CD4-positive, alpha-beta T cell treated with Interleukin-6 for 4 hours (primary cell): ENCODE data around the gene SNAP23.

Source experiments
- DNase-seq: peaks from one replicate; pipeline ENCODE4 v3.0.0-alpha.2; 2020; ENCODE audit warnings: mixed read lengths

The SNAP23 gene

DNA sequence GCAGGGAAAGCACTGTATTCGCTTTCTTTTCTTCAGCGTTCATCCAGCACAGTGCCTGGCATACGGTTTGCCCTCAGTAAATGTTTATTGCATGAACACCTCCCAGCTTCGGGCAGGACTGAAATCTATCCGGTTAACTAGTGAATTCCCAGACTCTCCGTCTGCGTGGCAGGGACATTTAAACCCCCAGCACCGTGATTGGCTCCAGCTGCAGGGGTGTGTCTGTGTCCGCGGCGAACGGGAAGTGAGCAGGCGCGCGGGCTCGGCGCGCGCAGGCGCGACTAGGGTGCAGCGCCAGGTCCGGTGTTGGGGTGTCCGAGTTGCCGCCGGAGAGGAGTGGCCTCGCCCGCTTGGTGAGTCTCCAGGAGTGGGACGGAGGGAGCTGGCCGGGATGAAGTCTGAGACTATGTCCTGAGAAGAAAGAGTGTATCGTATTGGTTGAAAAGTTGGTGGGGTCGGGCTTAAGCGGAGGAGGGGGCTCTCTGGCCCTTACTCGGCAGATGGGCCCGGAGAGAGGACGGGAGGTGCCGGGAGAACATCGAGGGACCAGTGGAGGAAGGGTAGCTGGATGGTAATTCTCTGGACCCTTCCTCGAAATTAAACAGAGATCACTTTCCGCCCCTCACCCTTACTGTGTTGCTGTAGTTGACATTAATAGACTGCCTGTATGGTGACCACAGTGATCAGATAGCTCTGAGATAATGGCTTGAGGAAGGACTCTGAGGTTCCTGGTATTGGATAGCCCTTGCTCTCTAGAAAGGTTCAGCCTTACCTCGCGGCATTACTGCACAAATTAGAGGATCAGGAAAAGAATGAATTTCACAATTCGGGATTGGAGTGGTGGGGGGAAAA, at the start of gene SNAP23:
TSS of gene SNAP23 (plus strand) at position 274 of the 852 bp plus-strand sequence. CDS start 16,213 bp downstream, outside the sequence.
- peak; percentile 82 for DNase-seq

DNA sequence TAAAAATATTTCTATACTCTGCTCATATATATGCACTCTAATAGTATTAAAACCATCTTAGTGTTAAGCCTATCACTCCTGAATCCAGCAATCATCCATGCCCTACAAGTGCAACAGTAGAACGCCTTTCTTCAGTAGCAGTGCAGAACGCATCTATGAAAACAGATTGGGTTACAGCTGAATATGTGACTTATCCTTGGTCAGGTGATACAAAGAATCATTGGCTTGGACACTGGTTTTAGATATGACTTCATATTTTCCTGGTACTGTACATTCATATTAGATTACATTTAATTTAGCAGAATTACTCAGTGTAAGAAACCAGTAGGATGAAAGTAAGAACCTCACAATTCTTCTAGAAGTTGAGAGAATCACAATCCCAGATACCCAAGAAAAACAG, 47.8 kb upstream of the SNAP23 start:
- DNase-seq, result no peak

- no peak for DNase-seq
Observed at GRCh38 chr15:42448281-42448680, 47.2 kb upstream of the SNAP23 start.

GRCh38 chr15:42449770-42450424, 45.5 kb upstream of the SNAP23 start:
- DNase-seq, result no peak

DNA sequence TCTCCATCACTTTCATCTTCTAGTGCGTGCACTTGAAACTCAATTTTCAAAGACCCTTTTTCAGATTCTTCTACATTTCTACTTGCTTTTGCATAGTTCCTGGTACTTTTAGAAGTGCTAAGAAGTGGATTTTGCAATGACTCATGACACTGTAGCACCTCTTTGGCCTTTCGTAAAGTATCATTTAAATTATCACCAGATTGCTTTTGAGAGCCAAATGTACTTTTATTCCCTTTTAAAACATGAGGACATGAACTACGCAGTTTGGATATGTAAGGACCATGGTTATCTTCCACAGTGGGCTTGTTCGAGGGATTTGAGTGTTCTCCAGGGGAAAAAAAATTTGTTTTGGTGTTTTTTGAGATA, 45.0 kb upstream of the SNAP23 start:
- DNase-seq, result no peak

GRCh38 chr15:42453826-42454225, 41.6 kb upstream of the SNAP23 start:
- no peak for DNase-seq

- no peak for DNase-seq
Observed at GRCh38 chr15:42456531-42456930, 38.9 kb upstream of the SNAP23 start.

GRCh38 chr15:42456971-42457370, 38.5 kb upstream of the SNAP23 start:
- no peak for DNase-seq

GRCh38 chr15:42457445-42458442, 37.7 kb upstream of the SNAP23 start:
- no peak for DNase-seq

DNA sequence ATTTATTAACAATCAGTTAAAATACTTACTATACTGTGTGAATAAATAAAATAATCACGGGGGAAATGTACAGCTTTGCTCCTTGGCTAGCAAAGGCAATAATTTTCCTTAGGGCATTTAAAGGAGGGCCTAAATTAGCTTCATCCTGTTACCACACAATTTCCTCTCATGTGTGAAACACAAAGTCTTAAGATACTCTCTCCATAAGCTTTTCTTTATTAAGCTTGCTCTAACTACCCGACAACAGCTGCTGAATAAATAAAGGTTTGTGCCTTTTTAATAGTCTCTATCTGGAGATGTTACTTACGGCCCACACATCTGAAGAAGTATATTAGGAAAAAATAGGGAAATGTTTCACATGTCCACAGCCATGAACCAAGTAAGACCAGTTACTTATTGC, 34.2 kb upstream of the SNAP23 start:
- DNase-seq, result no peak

DNA sequence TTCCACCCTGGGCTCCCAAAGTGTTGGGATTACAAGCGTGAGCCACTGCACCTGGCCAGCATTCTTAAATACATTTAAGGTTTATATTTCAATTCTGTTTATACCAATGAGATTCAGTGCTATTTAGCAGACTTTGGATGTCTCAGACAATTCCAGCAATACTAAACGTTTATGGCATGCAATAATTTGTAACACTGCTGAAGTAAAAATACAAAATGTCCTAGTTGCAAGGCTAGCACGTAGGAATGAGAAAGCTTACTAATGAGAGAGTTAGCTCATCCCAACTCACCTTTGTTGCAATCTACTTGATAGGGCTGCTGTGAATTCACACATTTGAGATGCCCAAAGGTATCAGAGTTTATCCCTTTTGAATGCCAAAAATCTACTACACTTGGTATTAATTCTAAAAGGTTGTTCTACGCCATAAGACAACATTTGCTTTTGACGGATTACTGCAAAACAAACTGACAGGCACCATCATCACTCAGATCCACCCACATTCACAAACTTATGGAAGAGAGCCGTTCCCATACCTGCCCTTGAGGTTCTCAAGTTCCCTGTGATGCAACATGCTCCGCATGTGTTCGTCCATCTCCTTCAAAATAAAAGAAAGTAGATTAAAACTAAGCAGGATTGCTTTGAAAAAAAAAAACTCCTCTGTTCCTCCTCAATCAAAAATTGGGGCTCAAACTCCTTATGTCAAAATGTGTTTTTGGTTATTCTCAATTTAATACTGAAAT, 29.7 kb upstream of the SNAP23 start:
- no peak for DNase-seq

DNA sequence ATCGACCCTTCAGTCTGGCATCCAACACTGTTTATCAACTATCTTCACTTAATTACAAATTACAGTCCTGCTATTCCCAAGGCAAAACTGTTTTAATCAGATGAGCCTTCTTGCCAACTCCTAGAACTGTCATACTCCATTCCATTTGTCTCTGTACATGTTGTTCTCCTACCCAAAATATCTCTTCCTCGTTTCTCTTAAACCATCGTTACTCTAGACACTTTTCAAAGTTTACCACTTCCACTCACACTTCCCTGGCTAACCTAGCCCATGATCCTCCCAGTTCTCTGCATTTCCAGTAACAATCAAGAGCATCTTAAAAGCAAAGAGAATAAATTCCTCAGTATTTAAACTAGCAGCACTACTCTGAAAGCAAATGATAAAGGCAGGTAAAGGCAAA, 24.4 kb upstream of the SNAP23 start:
- no peak for DNase-seq

- DNase-seq, result no peak
Observed at GRCh38 chr15:42474827-42475226, 20.6 kb upstream of the SNAP23 start.

- no peak for DNase-seq
Observed at GRCh38 chr15:42482701-42483100, 12.7 kb upstream of the SNAP23 start.

DNA sequence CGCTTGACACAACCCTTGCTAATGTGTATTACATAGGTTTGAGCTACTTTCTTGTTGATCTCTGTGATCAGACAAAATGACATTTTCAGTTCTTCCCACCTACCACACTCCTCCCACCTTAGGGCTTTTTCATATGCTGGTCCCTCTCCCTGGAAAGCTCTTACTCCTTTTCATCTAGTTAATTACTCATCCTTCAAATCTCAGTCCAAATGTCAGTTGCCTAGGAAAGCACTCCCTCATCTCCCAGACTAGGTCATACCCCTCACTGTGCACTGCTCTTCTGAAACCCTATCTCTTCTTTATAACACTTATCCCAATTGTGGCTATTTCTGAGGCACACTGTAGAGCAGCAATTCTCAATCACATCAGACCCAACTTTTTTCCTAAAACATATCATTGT, 11.8 kb upstream of the SNAP23 start:
- no peak for DNase-seq

- DNase-seq, result peak; percentile 2
Observed at GRCh38 chr15:42490291-42490670, 5.2 kb upstream of the SNAP23 start.

GRCh38 chr15:42490671-42491538, 4.5 kb upstream of the SNAP23 start, which contains the start of gene ZNF106:
Gene ZNF106, minus strand, starts transcription at chr15:42491141. Its CDS starts 18,852 bp downstream, at chr15:42472289.
- DNase-seq, result peak; percentile 88

- no peak for DNase-seq
Observed at GRCh38 chr15:42491539-42492225, 3.8 kb upstream of the SNAP23 start.

DNA sequence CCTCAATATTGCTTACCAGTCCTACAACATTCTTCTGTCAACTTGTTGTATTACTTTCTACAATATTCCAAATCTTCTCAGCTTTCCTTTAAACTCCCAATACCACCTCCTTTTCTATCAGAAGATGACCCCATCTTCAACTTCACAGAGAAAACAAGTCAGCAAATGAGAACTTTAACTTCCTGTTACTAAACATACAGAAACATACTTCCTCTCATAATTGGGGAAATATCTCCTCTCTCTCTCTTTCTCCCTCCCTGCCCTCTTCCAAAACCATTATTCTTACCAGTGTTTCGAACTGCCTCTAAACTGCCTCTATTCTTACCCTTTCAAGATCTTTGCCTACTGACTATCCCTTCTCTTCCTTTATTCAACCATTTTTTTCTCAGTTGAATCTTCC, 1.8 kb upstream of the SNAP23 start:
- no peak for DNase-seq

GRCh38 chr15:42494998-42495360, 455 bp upstream of the SNAP23 start:
- DNase-seq, result no peak
